OCI-LY3 (cell line): ENCODE measurements around the gene CDHR3.

ENCODE experiments used
- CTCF ChIP-seq: fragments of 200-600, 300-600 bp; sonication (generic); IDR thresholded peaks from 2 replicates; pipeline ENCODE4 v1.5.1; 2014; ENCODE audit warnings: antibody characterized with exemption, low read length, low read depth
- EZH2phosphoT487 ChIP-seq: fragments of 200-600 bp; shearing (Covaris generic); IDR thresholded peaks from 2 replicates; pipeline ENCODE4 v1.6.1; 2018; ENCODE audit warnings: antibody characterized with exemption, mixed run types, low read depth

- TF ChIP-seq CTCF (no peak), EZH2phosphoT487 (no peak)
Measured at GRCh38 chr7:106064771-106065574, 101.9 kb downstream of the CDHR3 start.
